Gastrocnemius medialis (tissue), 4 donors: ENCODE data around the gene ARHGAP30.

Experiments used
- POLR2A ChIP-seq, 2 donors: fragments of 450-650 bp; IDR thresholded peaks; one replicate each; pipeline ENCODE4 v1.6.1; 2017; ENCODE audit warnings: antibody characterized with exemption in 2 of 2, mild to moderate bottlenecking in 2 of 2, moderate library complexity in 2 of 2
- TF ChIP-seq, protein P1 (sequence below), 5 experiments: fragments of 450-650 bp in 3 of 5; fragments of 200-600 bp in 2 of 5; sonication (generic) in 2 of 5; IDR thresholded peaks in 4 of 5; conservative IDR thresholded peaks in 1 of 5; 1 replicate in 4 of 5; 2 replicates in 1 of 5; pipeline ENCODE4 v1.5.1; 2016 to 2019; ENCODE audit warnings: antibody characterized with exemption in 5 of 5, mild to moderate bottlenecking in 3 of 5, moderate library complexity in 3 of 5

DNA sequence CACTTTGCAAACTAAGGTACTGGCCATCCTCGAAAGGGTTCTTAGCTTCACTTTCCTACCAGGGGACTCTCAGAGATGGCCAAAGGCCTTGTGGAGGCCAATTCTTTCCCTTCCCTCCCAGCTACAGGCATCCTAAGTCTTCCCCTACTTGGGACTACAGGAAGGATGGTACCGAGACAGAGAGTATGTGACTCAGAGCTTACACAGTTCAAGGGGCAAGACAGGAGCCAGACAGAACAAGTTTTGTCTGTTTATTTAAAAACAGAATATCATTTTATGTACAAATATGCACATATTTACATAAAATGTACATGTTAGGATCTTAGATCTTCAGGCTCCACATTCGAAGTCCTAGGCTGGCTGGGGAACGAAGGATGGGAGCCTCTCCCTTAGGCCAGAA is 1.1 kb upstream of the ARHGAP30 start:
- TF ChIP-seq, protein P1, sequence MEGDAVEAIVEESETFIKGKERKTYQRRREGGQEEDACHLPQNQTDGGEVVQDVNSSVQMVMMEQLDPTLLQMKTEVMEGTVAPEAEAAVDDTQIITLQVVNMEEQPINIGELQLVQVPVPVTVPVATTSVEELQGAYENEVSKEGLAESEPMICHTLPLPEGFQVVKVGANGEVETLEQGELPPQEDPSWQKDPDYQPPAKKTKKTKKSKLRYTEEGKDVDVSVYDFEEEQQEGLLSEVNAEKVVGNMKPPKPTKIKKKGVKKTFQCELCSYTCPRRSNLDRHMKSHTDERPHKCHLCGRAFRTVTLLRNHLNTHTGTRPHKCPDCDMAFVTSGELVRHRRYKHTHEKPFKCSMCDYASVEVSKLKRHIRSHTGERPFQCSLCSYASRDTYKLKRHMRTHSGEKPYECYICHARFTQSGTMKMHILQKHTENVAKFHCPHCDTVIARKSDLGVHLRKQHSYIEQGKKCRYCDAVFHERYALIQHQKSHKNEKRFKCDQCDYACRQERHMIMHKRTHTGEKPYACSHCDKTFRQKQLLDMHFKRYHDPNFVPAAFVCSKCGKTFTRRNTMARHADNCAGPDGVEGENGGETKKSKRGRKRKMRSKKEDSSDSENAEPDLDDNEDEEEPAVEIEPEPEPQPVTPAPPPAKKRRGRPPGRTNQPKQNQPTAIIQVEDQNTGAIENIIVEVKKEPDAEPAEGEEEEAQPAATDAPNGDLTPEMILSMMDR (IDR thresholded peaks at IDR 0.05 in 4 of 5, conservative IDR thresholded peaks at IDR 0.05 in 1 of 5), result no peak
- no peak for TF ChIP-seq POLR2A (IDR thresholded peaks at IDR 0.05)
